Measurements from ENCODE around the gene TMEM143.

GRCh38 chr19:48342414-48342738 is 21.4 kb downstream of the TMEM143 start:
- TF ChIP-seq CTCF (conservative IDR thresholded peaks at IDR 0.05; ENCODE audit: low read depth, low read length): no peak
- no peak for TF ChIP-seq EZH2 (IDR thresholded peaks at IDR 0.05; ENCODE audit: borderline replicate concordance, low read depth, low read length, poor library complexity, severe bottlenecking)

All from A673 (cell line).